Common myeloid progenitor, CD34-positive (primary cell): ENCODE measurements around the gene CDC40.

Source experiments
- CTCF ChIA-PET: fragments of 350-600 bp; sonication (Branson Sonifier 250); formaldehyde crosslinking; loops from one replicate; lab custom pipeline; 2021; ENCODE audit warnings: antibody characterized with exemption; lab: Charles Lee
- POLR2A ChIA-PET: fragments of 350-600 bp; sonication (Branson Sonifier 250); formaldehyde crosslinking; loops from one replicate; lab custom pipeline; 2021; ENCODE audit warnings: antibody characterized with exemption; lab: Charles Lee
- DNase-seq, 3 donors: peaks; one replicate each; pipeline versions ENCODE4 v3.0.0 to v3.0.0-alpha.2; 2013
- H3K27ac ChIP-seq, 2 experiments: 1 replicate in 1 of 2; 2 replicates in 1 of 2; pipeline ENCODE4 v1.7.0; 2013; ENCODE audit warnings: inconsistent platforms in 2 of 2, low read length in 2 of 2, mild to moderate bottlenecking in 2 of 2, low read depth in 1 of 2, moderate library complexity in 1 of 2; ENCODE audit not compliant: severe bottlenecking in 2 of 2, insufficient read depth in 1 of 2, poor library complexity in 1 of 2
- H3K27me3 ChIP-seq, 5 experiments: replicated peaks in 2 of 5; 1 replicate in 3 of 5; 2 replicates in 2 of 5; pipeline versions ENCODE4 v1.6.1 to v1.7.0; 2013; ENCODE audit warnings: low read length in 4 of 5, mild to moderate bottlenecking in 2 of 5, moderate library complexity in 2 of 5, inconsistent platforms in 1 of 5; ENCODE audit not compliant: insufficient read depth in 5 of 5, control insufficient read depth in 4 of 5
- H3K36me3 ChIP-seq, 4 experiments: 1 replicate in 2 of 4; 2 replicates in 2 of 4; pipeline versions ENCODE4 v1.6.1 to v1.7.0; 2013; ENCODE audit warnings: low read length in 3 of 4, control low read depth in 1 of 4, mild to moderate bottlenecking in 1 of 4; ENCODE audit not compliant: control insufficient read depth in 4 of 4, insufficient read depth in 4 of 4
- H3K4me1 ChIP-seq, 4 experiments: 1 replicate in 3 of 4; 2 replicates in 1 of 4; pipeline versions ENCODE4 v1.6.1 to v1.7.1; 2013; ENCODE audit warnings: low read length in 3 of 4, mild to moderate bottlenecking in 3 of 4, control low read depth in 1 of 4, inconsistent platforms in 1 of 4, moderate library complexity in 1 of 4; ENCODE audit not compliant: control insufficient read depth in 4 of 4, insufficient read depth in 4 of 4; ENCODE audit errors: control extremely low read depth in 1 of 4
- H3K4me3 ChIP-seq, 7 experiments: 1 replicate in 4 of 7; 2 replicates in 3 of 7; pipeline versions ENCODE4 v1.5.1 to v1.7.0; 2013; ENCODE audit warnings: mild to moderate bottlenecking in 7 of 7, low read length in 6 of 7, moderate library complexity in 6 of 7, inconsistent platforms in 2 of 7, low read depth in 2 of 7, control low read depth in 1 of 7; ENCODE audit not compliant: insufficient read depth in 4 of 7, control insufficient read depth in 1 of 7; ENCODE audit errors: extremely low read depth in 1 of 7
- H3K9me3 ChIP-seq, 5 experiments: 1 replicate in 4 of 5; 2 replicates in 1 of 5; pipeline versions ENCODE4 v1.6.1 to v1.7.1; 2013; ENCODE audit warnings: low read length in 4 of 5, mild to moderate bottlenecking in 2 of 5, inconsistent platforms in 1 of 5, low read depth in 1 of 5, moderate library complexity in 1 of 5; ENCODE audit not compliant: control insufficient read depth in 4 of 5, insufficient read depth in 2 of 5; ENCODE audit errors: control extremely low read depth in 1 of 5
- WGBS: methylation state at CpG from one replicate; pipeline ENCODE4 v1.1.5; 2013; ENCODE audit not compliant: insufficient coverage; 5-methylcytosine and 5-hydroxymethylcytosine counted together

Gene CDC40

GRCh38 chr6:110198561-110198960, 18.3 kb downstream of the CDC40 start:
- CTCF ChIA-PET = interaction anchor here (0.9 to 1.2 kb wide), 3 partner anchors 10 to 154 kb away, joined by 3 to 5 read pairs (median 3); no protein-coding TSS in a partner anchor
- Histone ChIP-seq H3K9me3 (no peaks in the 10 kb centered on the region), H3K4me1 (peaks cover 0 to 7% (median 2%) of the 10 kb centered on the region in 4 experiments), H3K36me3 (peaks cover 3 to 14% (median 10%) of the 10 kb centered on the region in 4 experiments), H3K27me3 (no peaks in the 10 kb centered on the region), H3K27ac (no peak overlapping the region), H3K4me3 (no peak overlapping the region)
- no peak for DNase-seq
- POLR2A ChIA-PET = no interaction called here
- WGBS = 100% methylated on average over 1 of the region's 3 CpGs

GRCh38 chr6:110201151-110201884, 21.1 kb downstream of the CDC40 start:
- peak in 2 of 3 donors; percentile 26 to 56 for DNase-seq
- WGBS = 71% methylated on average over 1 of the region's 3 CpGs
- ChIA-PET CTCF (interaction anchor here (1.2 kb wide), 1 partner anchor 11 kb away, joined by 3 read pairs; no protein-coding TSS in a partner anchor), POLR2A (no interaction called here)
- H3K4me1 ChIP-seq = peaks cover 0 to 7% (median 2%) of the 10 kb centered on the region in 4 experiments
- no peaks in the 10 kb centered on the region for H3K9me3 ChIP-seq
- no peaks in the 10 kb centered on the region for H3K27me3 ChIP-seq
- H3K27ac ChIP-seq = no peak overlapping the region
- peaks cover 0 to 11% (median 3%) of the 10 kb centered on the region in 4 experiments for H3K36me3 ChIP-seq
- H3K4me3 ChIP-seq = no peak overlapping the region

GRCh38 chr6:110207652-110208051, 27.4 kb downstream of the CDC40 start:
- H3K4me1 ChIP-seq = no peaks in the 10 kb centered on the region
- no peak overlapping the region for H3K27ac ChIP-seq
- POLR2A ChIA-PET = no interaction called here
- H3K4me3 ChIP-seq = no peak overlapping the region
- WGBS = 100% methylated on average over 2 of the region's 3 CpGs
- CTCF ChIA-PET = interaction anchor here (0.8 to 2.9 kb wide), 3 partner anchors 9 to 110 kb away, joined by 3 to 10 read pairs (median 3); partner anchors contain the start of gene CDC40
- H3K36me3 ChIP-seq = peaks cover 11 to 49% (median 27%) of the 10 kb centered on the region in 4 experiments
- no peaks in the 10 kb centered on the region for H3K9me3 ChIP-seq
- H3K27me3 ChIP-seq = no peaks in the 10 kb centered on the region
- DNase-seq = no peak

GRCh38 chr6:110211753-110212152, 31.5 kb downstream of the CDC40 start:
- Histone ChIP-seq H3K4me1 (no peaks in the 10 kb centered on the region), H3K4me3 (no peak overlapping the region), H3K9me3 (no peaks in the 10 kb centered on the region), H3K36me3 (peaks cover 17 to 75% (median 52%) of the 10 kb centered on the region in 4 experiments), H3K27me3 (no peaks in the 10 kb centered on the region), H3K27ac (no peak overlapping the region)
- CTCF ChIA-PET = interaction anchor here (1.1 to 1.3 kb wide), 2 partner anchors 11 kb away, joined by 3 to 4 read pairs; no protein-coding TSS in a partner anchor
- POLR2A ChIA-PET = no interaction called here
- WGBS = no CpG with 5 or more reads among the region's 1 CpG
- DNase-seq = no peak

- H3K27me3 ChIP-seq = no peaks in the 10 kb centered on the region
- H3K9me3 ChIP-seq = no peaks in the 10 kb centered on the region
- 100% methylated on average over 1 of the region's 1 CpG for WGBS
- ChIA-PET CTCF (interaction anchor here (1.3 to 2.6 kb wide), 2 partner anchors 12 to 36 kb away, joined by 3 to 8 read pairs; partner anchors contain the start of gene WASF1), POLR2A (no interaction called here)
- H3K4me3 ChIP-seq = no peak overlapping the region
- DNase-seq = no peak
- H3K27ac ChIP-seq = no peak overlapping the region
- no peaks in the 10 kb centered on the region for H3K4me1 ChIP-seq
- peaks cover 19 to 76% (median 57%) of the 10 kb centered on the region in 4 experiments for H3K36me3 ChIP-seq
Measured at GRCh38 chr6:110214338-110214737, 34.1 kb downstream of the CDC40 start.

- Histone ChIP-seq H3K4me3 (no peak overlapping the region), H3K27me3 (no peaks in the 10 kb centered on the region), H3K4me1 (no peaks in the 10 kb centered on the region), H3K27ac (no peak overlapping the region), H3K9me3 (no peaks in the 10 kb centered on the region), H3K36me3 (peaks cover 15 to 76% (median 56%) of the 10 kb centered on the region in 4 experiments)
- CTCF ChIA-PET = interaction anchor here (0.8 to 2.5 kb wide), 5 partner anchors 9 to 34 kb away, joined by 3 to 10 read pairs (median 3); no protein-coding TSS in a partner anchor
- POLR2A ChIA-PET = no interaction called here
- DNase-seq = no peak
- whole genome bisulfite sequencing = 100% methylated on average over 1 of the region's 5 CpGs
Measured at GRCh38 chr6:110216140-110216539, 35.9 kb downstream of the CDC40 start.

GRCh38 chr6:110217266-110217665, 37.0 kb downstream of the CDC40 start:
- no CpG with 5 or more reads among the region's 2 CpGs for WGBS
- no peak overlapping the region for H3K27ac ChIP-seq

More at GRCh38 chr6:110217266-110217665, 37.0 kb downstream of the CDC40 start:
- CTCF ChIA-PET = interaction anchor here (1.4 to 2.5 kb wide), 2 partner anchors 10 to 35 kb away, joined by 3 to 10 read pairs; no protein-coding TSS in a partner anchor
- H3K27me3 ChIP-seq = no peaks in the 10 kb centered on the region
- POLR2A ChIA-PET = no interaction called here
- no peaks in the 10 kb centered on the region for H3K9me3 ChIP-seq
- no peak for DNase-seq
- H3K4me1 ChIP-seq = no peaks in the 10 kb centered on the region
- H3K36me3 ChIP-seq = peaks cover 13 to 77% (median 51%) of the 10 kb centered on the region in 4 experiments
- no peak overlapping the region for H3K4me3 ChIP-seq
